HG02798 (cell line): ENCODE results near the gene MED16.
"Not testable (repeated sequence)": the region's sequence is repeated elsewhere in the genome, so short reads cannot be mapped to it uniquely, and the experiment has no call there.

Source experiments
- ATAC-seq: cut with Tn5 transposase; IDR thresholded peaks from one replicate; pipeline ENCODE4 v1.9.1; 2021; ENCODE audit warnings: mild to moderate bottlenecking; ENCODE audit not compliant: unreplicated experiment, poor library complexity

Gene MED16

GRCh38 chr19:840519-841206, 52.3 kb downstream of the MED16 start, which contains the start of gene PRTN3:
Gene PRTN3 (plus strand): TSS chr19:840999. CDS start chr19:841009, 10 bp downstream.
- ATAC-seq = no peak

GRCh38 chr19:835210-835810, 57.7 kb downstream of the MED16 start:
- ATAC-seq = no peak

GRCh38 chr19:834216-834615, 58.8 kb downstream of the MED16 start:
- ATAC-seq = no peak

GRCh38 chr19:831407-832369, 61.3 kb downstream of the MED16 start:
- no peak for ATAC-seq

GRCh38 chr19:829129-829758, 63.7 kb downstream of the MED16 start:
- ATAC-seq = no peak

- ATAC-seq = no peak
Observed at GRCh38 chr19:827710-828321, 65.2 kb downstream of the MED16 start, which contains the start of gene AZU1. Gene AZU1 (plus strand): TSS chr19:827837. CDS start chr19:827847, 10 bp downstream.

- no peak for ATAC-seq
Observed at GRCh38 chr19:827314-827709, 65.7 kb downstream of the MED16 start.

GRCh38 chr19:825897-826644, 66.9 kb downstream of the MED16 start:
- no peak for ATAC-seq

- ATAC-seq = no peak
Observed at GRCh38 chr19:824885-825284, 68.1 kb downstream of the MED16 start.

GRCh38 chr19:823565-824121, 69.3 kb downstream of the MED16 start:
- ATAC-seq = no peak

- ATAC-seq = no peak
Observed at GRCh38 chr19:821825-822503, 71.0 kb downstream of the MED16 start, which contains the start of gene PLPPR3. Gene PLPPR3 (minus strand): TSS chr19:821955. CDS start chr19:821559, 396 bp downstream.

- no peak for ATAC-seq
Observed at GRCh38 chr19:821231-821824, 71.7 kb downstream of the MED16 start.

- ATAC-seq = not testable (repeated sequence)
Observed at GRCh38 chr19:820212-820611, 72.8 kb downstream of the MED16 start.
